Prostate gland (tissue), 2 donors: Measurements from ENCODE around the gene VAV2. TPM values are rescaled to one million over a fixed set of nuclear protein-coding genes. Genes with fewer than 3 reads are reported as not detected.

ENCODE experiments used
- DNase-seq: peaks from one replicate; pipeline ENCODE4 v3.0.0-alpha.2; 2019; ENCODE audit warnings: low spot score
- H3K27ac ChIP-seq, 2 donors: fragments of 200-600 bp; sonication (generic); 2 replicates each; pipeline ENCODE4 v1.5.1; 2017 to 2019
- H3K27me3 ChIP-seq: fragments of 200-600 bp; sonication (generic); replicated peaks from 2 replicates; pipeline ENCODE4 v1.5.1; 2019; ENCODE audit not compliant: insufficient read depth
- H3K36me3 ChIP-seq, 2 donors: fragments of 200-600 bp; sonication (generic); 1 replicate in 1 of 2; 2 replicates in 1 of 2; pipeline versions ENCODE4 v1.5.1 to v1.8.1; 2017 to 2019
- H3K4me1 ChIP-seq: fragments of 200-600 bp; sonication (generic); replicated peaks from 2 replicates; pipeline ENCODE4 v1.5.1; 2019
- H3K4me3 ChIP-seq, 2 donors: fragments of 200-600 bp; sonication (generic); 2 replicates each; pipeline ENCODE4 v1.5.1; 2017 to 2019
- H3K9me3 ChIP-seq: fragments of 200-600 bp; sonication (generic); 2 replicates; pipeline ENCODE4 v1.5.1; 2017
- CTCF ChIP-seq, 4 experiments: fragments of 200-600 bp in 2 of 4; fragments of 450-650 bp in 2 of 4; sonication (generic) in 2 of 4; IDR thresholded peaks; 1 replicate in 3 of 4; 2 replicates in 1 of 4; pipeline ENCODE4 v1.5.1; 2016 to 2019; ENCODE audit warnings: antibody characterized with exemption in 4 of 4, mild to moderate bottlenecking in 2 of 4, moderate library complexity in 2 of 4
- POLR2A ChIP-seq: fragments of 450-650 bp; IDR thresholded peaks from one replicate; pipeline ENCODE4 v1.6.1; 2016; ENCODE audit warnings: antibody characterized with exemption, mild to moderate bottlenecking
- POLR2AphosphoS5 ChIP-seq: sonication (generic); formaldehyde crosslinking; IDR thresholded peaks from one replicate; pipeline ENCODE4 v1.6.1; 2017; ENCODE audit warnings: antibody characterized with exemption
- WGBS: methylation state at CpG from one replicate; pipeline ENCODE4 v1.1.5; 2018; 5-methylcytosine and 5-hydroxymethylcytosine counted together
- intact Hi-C: fragments of 100-400 bp; cut with DNase I; formaldehyde crosslinking; loops from one replicate; pipeline ENCODE4 v1.14.2; 2022
- total RNA-seq, 2 donors: library from RNA; depleted of rRNA; stranded (reverse); fragments of >200 nt; gene quantifications; one replicate each; pipeline ENCODE4 v1.1.0, GENCODE V29; 2016

The VAV2 gene
- total RNA-seq, 2 donors from 2014 or later, result 13.5 to 19.5 TPM

GRCh38 chr9:133932181-133932580 lies 59.9 kb downstream of the VAV2 start:
- intact Hi-C loops, result no loop called here
- no peak for TF ChIP-seq CTCF (IDR thresholded peaks at IDR 0.05)
- peak; percentile 6 for TF ChIP-seq POLR2AphosphoS5
- 33% methylated on average over 15 of the region's 15 CpGs for WGBS
- peak overlapping the region in 1 of 2 donors; percentile 44 for H3K27ac ChIP-seq
- no peak overlapping the region for H3K4me3 ChIP-seq
- no peaks in the 10 kb centered on the region for H3K27me3 ChIP-seq
- H3K36me3 ChIP-seq, result no peaks in the 10 kb centered on the region
- H3K4me1 ChIP-seq, result peaks cover 9% of the 10 kb centered on the region
- DNase-seq, result no peak
- no peaks in the 10 kb centered on the region for H3K9me3 ChIP-seq

GRCh38 chr9:133930682-133931485 lies 61.2 kb downstream of the VAV2 start:
- 68% methylated on average over 23 of the region's 23 CpGs for WGBS
- peaks cover 9% of the 10 kb centered on the region for H3K4me1 ChIP-seq
- intact Hi-C loops, result no loop called here
- no peaks in the 10 kb centered on the region for H3K9me3 ChIP-seq
- DNase-seq, result no peak
- H3K4me3 ChIP-seq, result no peak overlapping the region
- H3K36me3 ChIP-seq, result no peaks in the 10 kb centered on the region
- TF ChIP-seq POLR2A (no peak), CTCF (IDR thresholded peaks at IDR 0.05) (no peak), POLR2AphosphoS5 (no peak)
- no peaks in the 10 kb centered on the region for H3K27me3 ChIP-seq
- H3K27ac ChIP-seq, result no peak overlapping the region

- no peak overlapping the region for H3K4me3 ChIP-seq
- no peaks in the 10 kb centered on the region for H3K27me3 ChIP-seq
- 76% methylated on average over 20 of the region's 20 CpGs for WGBS
- TF ChIP-seq POLR2A (no peak), CTCF (IDR thresholded peaks at IDR 0.05) (no peak), POLR2AphosphoS5 (no peak)
- no peak for DNase-seq
- no peaks in the 10 kb centered on the region for H3K36me3 ChIP-seq
- no peaks in the 10 kb centered on the region for H3K9me3 ChIP-seq
- peaks cover 9% of the 10 kb centered on the region for H3K4me1 ChIP-seq
- intact Hi-C loops, result no loop called here
- no peak overlapping the region for H3K27ac ChIP-seq
Observed at GRCh38 chr9:133930046-133930681, 62.0 kb downstream of the VAV2 start.

- no peaks in the 10 kb centered on the region for H3K27me3 ChIP-seq
- WGBS, result 87% methylated on average over 10 of the region's 10 CpGs
- H3K9me3 ChIP-seq, result no peaks in the 10 kb centered on the region
- no peak for DNase-seq
- no peak overlapping the region for H3K4me3 ChIP-seq
- no peak for TF ChIP-seq POLR2AphosphoS5
- no peak for TF ChIP-seq CTCF (IDR thresholded peaks at IDR 0.05)
- no peak for TF ChIP-seq POLR2A
- H3K4me1 ChIP-seq, result peaks cover 9% of the 10 kb centered on the region
- no peaks in the 10 kb centered on the region for H3K36me3 ChIP-seq
- no peak overlapping the region for H3K27ac ChIP-seq
- intact Hi-C loops, result no loop called here
Observed at GRCh38 chr9:133929599-133929998, 62.5 kb downstream of the VAV2 start.
